HS-27A (cell line): ENCODE data around the gene DEDD.

Experiments
- DNase-seq: peaks from one replicate; pipeline ENCODE4 v3.0.0-alpha.2; 2012; ENCODE audit warnings: low read depth, missing footprints

The DEDD gene

DNA sequence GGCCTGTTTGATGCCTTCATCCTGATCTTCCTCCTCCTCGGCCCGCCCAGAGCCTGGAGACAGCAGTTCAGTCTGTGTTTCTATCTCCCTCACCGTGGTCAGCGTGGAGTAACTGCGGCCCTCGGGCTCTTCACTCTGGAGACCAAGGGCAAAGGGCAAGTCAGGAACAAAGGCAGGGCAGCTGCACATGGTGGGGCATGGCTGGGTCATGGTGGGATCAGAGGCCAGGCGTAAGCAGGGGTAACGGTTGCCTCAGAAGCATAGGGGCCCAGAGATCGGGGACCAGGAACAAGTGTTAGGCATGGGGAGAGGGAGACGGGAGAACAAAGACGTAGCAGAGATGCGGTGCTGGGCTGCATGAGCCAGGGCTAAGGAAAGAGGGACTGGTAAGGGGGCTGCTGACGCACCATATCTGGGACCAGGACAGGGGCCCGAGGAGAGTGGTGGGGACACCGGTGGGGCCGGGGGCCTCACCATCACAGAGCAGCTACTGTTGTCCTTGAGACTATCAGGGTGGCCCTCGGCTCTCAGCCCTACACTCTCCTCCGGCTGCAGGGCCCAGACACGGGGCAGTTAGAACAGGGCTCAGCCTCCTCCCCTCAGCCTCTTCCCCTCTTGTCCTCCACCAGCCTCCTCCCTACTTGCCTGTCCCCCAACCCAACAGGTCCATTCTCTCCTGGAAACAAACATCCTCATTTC lies 59.6 kb downstream of the DEDD start:
- no peak for DNase-seq

- DNase-seq: no peak
Measured at GRCh38 chr1:161071886-161072371, 60.5 kb downstream of the DEDD start.
